NCI-H2029 (cell line): ENCODE measurements around the gene ZMAT3.
"Not testable (repeated sequence)": the region's sequence is repeated elsewhere in the genome, so short reads cannot be mapped to it uniquely, and the experiment has no call there.

Experiments
- DNase-seq: peaks from one replicate; lab custom pipeline; 2025; lab: John Stamatoyannopoulos, UW

ZMAT3 gene

DNA sequence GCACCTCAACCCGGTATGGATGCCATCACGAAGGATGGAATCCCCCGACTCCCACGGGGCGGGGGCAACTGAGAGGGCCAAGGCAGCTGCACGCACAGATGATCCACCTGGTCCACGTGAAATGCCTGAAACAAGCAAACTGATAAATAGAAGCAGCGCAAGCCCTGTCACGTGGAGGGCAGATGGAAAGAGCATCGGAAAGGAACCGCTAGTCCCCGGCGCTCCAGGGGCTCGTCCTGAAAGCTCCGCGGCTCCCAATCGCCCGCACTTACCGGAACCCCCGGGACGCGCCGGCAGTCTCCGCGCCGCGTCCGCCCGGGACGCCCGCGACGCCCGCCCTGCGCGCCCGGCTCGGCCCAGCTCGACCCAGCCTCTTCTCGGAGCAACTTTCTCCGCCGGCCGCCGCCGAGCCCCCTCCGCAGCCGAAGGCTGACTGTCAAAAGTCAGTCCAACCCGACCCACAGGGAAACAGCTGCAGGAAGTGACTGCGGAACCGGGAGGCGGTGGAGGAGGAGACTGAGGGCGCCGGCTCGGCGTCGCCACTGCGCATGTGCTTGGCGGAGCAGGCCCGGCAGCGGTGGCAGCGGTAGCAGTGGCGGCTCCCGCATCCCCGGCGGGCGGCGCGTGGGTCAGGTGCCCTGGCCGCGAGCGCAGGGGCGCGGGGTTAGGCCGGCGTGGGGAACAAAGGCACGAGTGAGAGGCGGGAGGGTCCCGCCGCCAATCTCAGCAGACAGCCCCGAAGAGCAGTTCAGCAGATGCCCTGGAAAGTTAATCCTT lies at the start of gene ZMAT3:
ZMAT3 (minus strand) TSS at position 487 of the 777 bp plus-strand sequence. CDS start 4,057 bp downstream, outside the sequence.
- DNase-seq, result peak; percentile 68

GRCh38 chr3:179116816-179117215 lies 45.2 kb upstream of the ZMAT3 start:
- no peak for DNase-seq

DNA sequence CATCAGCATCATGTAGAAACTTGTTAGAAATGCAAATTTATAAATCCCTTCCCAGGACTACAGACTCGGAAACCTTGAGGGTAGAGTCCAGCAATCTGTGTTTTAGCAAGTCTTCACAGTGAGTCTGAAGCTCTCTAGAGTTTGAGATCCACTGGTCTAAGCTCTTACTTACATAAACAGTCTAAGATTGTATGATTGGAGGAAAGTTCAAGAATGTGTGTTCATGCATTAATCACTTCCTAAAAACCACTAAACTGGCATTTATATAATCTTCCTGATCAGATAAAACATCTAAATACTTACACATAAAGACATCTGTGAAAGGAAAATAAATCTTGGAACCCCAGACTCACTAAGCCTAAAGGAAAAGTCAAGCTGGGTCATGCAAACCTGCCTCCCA lies 43.8 kb upstream of the ZMAT3 start:
- DNase-seq, result not testable (repeated sequence)

GRCh38 chr3:179113903-179114302 lies 42.3 kb upstream of the ZMAT3 start:
- no peak for DNase-seq

DNA sequence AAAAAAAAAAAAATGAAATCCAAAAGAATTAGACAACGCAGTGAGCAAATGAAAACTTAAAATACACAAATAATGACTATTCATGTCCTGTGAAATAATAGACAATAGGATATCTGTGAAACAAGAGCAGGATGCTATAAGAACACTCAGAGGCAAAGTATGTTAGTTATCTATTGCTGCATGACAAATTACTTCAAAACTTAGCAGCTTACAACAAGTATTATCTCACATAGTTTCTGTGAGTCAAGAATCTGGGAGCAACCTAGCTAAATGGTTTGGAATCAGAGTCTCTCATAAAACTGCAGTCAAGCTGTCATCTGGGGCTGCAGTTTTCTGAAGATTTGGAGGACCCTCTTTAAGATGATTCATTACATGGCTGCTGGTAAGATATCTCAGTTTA lies 36.5 kb upstream of the ZMAT3 start:
- no peak for DNase-seq

DNA sequence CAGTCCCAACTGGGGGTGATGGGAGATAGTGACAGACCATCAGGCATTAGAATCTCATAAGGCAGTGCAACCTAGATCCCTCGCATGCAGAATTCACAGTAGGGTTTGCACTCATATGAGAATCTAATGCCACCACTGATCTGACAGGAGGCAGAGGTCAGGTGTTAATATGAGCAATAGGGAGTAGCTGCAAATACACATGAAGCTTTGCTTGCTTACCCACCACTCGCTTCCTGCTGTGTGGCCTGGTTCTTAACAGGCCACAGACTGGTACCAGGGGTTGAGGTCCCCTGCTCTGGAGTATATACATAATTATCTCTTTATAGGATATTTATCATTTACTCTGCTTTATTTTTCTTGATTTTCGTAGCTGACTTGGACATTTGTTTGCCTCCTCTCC lies 36.0 kb upstream of the ZMAT3 start:
- DNase-seq, result no peak

DNA sequence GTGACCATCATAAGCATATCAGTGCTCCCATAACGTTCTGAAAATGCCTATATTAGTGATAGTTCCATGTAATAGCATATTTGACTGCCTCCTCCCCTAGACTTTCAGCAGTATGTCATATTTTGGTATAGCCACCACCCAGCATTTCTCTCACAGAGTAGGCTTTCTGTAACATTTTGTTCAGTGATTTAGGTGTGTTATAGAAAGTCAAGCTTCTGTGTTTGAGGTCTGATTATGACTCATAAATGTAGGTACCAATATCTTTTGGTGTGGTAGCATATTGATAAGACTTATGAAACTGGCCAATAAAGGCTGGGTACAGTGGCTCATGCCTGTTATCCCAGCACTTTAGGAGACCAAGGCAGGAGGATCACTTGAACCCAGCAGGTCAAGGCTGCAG lies 34.3 kb upstream of the ZMAT3 start:
- DNase-seq, result no peak

GRCh38 chr3:179100652-179101051 lies 29.0 kb upstream of the ZMAT3 start:
- DNase-seq, result peak; percentile 24

DNA sequence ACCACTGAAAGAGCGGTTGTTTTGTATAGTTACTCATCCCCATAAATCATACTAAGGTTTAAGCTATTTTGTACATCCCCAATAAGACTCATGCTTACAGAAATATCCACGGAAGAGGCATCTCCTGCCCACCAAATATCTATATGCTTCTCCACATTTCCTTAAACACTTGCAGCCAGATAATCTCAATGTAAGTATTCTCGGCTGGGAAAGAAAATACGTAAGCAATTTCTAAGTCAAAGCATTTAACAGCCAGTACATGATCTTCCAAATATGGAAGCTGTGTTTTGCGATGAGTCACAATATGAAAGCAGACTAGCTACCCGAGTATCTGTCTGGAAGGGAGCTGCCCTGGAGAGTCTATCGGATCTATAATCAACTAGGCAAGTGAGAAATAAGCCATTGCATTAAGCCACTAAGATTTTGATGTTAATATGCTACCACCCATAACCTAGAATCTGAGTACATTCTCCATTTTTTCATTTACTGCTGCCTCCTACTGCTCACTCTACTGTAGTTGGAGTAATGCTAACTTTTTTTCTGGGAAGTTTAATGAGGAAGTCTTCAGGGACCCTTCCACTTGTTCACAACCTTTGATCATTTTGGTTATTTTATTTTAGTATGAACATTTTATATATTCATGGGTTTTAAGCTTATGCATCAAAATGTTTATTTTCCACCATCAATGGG lies 26.9 kb upstream of the ZMAT3 start:
- DNase-seq, result no peak

- no peak for DNase-seq
Measured at GRCh38 chr3:179093807-179094206, 22.2 kb upstream of the ZMAT3 start.

- DNase-seq, result no peak
Measured at GRCh38 chr3:179091113-179091512, 19.5 kb upstream of the ZMAT3 start.

GRCh38 chr3:179088306-179088705 lies 16.7 kb upstream of the ZMAT3 start:
- no peak for DNase-seq

GRCh38 chr3:179083977-179084376 lies 12.4 kb upstream of the ZMAT3 start:
- no peak for DNase-seq

DNA sequence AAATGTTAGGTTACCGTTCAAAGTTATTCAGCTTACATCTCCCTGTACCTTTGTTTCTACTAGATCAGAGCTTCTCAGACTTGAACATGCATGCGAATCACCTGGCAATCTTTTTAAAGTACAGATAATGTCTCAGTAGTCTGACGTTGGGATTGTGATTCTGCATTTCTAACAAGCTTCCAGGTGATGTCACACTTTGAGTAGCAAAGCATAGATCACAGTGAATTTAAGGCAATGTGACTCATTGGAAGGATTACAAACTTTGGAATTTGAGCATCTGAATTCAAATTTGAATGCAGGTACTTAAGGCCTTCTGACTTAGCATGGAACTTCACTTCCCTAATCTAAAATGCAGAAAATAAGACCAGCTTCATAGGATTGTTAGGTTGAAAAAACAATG lies 10.8 kb upstream of the ZMAT3 start:
- DNase-seq, result no peak

GRCh38 chr3:179081885-179082284 lies 10.3 kb upstream of the ZMAT3 start:
- DNase-seq, result no peak

DNA sequence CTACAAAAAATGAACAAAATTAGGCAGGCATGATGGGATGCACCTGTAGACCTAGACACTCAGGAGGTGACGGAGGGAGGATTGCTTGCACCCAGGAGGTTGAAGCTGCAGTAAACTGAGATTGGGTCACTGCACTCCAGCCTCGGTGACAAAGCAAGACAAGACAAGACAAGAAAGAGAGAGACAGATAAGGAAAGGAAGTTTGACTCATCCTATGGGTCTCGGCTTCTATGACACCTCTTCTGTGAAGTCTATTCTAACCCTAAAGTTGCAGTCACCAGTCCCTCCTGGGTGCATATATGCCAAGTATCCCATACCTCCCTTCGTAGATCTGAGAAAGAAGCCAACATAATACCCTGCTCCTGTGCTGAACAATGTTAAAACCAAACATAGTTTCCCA lies 7.9 kb upstream of the ZMAT3 start:
- DNase-seq, result no peak

- no peak for DNase-seq
Measured at GRCh38 chr3:179076243-179077027, 4.8 kb upstream of the ZMAT3 start.

DNA sequence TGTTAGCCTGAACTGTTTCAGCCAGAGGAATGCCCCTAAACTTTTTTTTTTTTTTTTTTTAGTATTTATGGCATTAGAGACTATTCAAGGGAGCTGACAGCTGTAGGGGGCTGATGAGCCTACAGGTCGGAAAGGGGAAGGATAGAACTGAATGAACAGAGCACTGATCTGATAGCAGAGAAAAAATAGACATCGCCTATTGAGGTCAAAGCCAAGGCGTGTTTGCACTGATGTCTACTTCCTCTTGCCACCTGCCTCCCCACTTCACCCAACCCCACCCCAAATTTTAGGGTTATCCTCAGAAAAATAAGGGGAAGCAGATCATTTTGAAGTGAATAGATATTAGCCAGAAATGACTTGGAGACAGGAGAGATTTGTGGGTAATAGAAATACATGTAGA lies 3.0 kb upstream of the ZMAT3 start:
- no peak for DNase-seq

GRCh38 chr3:179073816-179074215 lies 2.2 kb upstream of the ZMAT3 start:
- DNase-seq, result no peak

DNA sequence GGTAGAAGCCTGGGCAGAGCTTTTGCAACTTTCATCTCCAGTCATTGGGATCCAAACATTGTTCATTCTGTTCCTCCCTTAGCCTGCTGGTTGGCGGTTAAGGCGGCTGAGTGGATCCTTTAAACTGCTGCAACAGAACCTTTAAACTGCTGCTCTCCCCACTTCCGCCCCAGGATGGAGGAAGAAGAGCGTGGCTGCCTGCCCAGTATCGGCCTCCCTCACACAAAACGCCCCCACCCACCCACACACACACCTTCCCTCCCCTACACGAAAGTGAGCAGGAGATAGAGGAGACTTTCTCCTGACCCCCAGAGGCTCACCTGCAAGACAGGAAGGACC lies 460 bp upstream of the ZMAT3 start:
- DNase-seq, result peak; percentile 14

GRCh38 chr3:179071027-179071322 lies 634 bp downstream of the ZMAT3 start:
- no peak for DNase-seq

GRCh38 chr3:179069762-179070390 lies 1.7 kb downstream of the ZMAT3 start:
- DNase-seq, result no peak
